ENCODE measurements around the gene VAMP8.

VAMP8 gene

GRCh38 chr2:85550486-85550885 lies 26.9 kb upstream of the VAMP8 start:
- DNase-seq (ENCODE audit: low read depth), result no peak
- H3K4me3 ChIP-seq (ENCODE audit: low read depth, low read length), result no peak overlapping the region
- TF ChIP-seq CTCF (IDR thresholded peaks at IDR 0.05; ENCODE audit: low read depth, low read length), result no peak
- no peak for TF ChIP-seq MYC (IDR thresholded peaks at IDR 0.05; ENCODE audit: low read depth, low read length)
- TF ChIP-seq MAX (IDR thresholded peaks at IDR 0.05; ENCODE audit: low read depth, low read length), result no peak
- TF ChIP-seq POLR2A (IDR thresholded peaks at IDR 0.05; ENCODE audit: extremely low read depth, insufficient read length), result no peak

- peak; percentile 89 for DNase-seq (ENCODE audit: low read depth)
Observed at GRCh38 chr2:85551698-85552678, 25.4 kb upstream of the VAMP8 start.

GRCh38 chr2:85553184-85553583 lies 24.2 kb upstream of the VAMP8 start:
- H3K4me3 ChIP-seq (ENCODE audit: low read depth, low read length), result no peak overlapping the region
- no peak for DNase-seq (ENCODE audit: low read depth)
- TF ChIP-seq MAX (IDR thresholded peaks at IDR 0.05; ENCODE audit: low read depth, low read length) (no peak), MYC (IDR thresholded peaks at IDR 0.05; ENCODE audit: low read depth, low read length) (no peak), POLR2A (IDR thresholded peaks at IDR 0.05; ENCODE audit: extremely low read depth, insufficient read length) (no peak), CTCF (IDR thresholded peaks at IDR 0.05; ENCODE audit: low read depth, low read length) (no peak)

More at GRCh38 chr2:85551698-85552678, 25.4 kb upstream of the VAMP8 start:
- no peak overlapping the region for H3K4me3 ChIP-seq (ENCODE audit: low read depth, low read length)
- TF ChIP-seq CTCF (IDR thresholded peaks at IDR 0.05; ENCODE audit: low read depth, low read length) (peak; percentile 95), POLR2A (IDR thresholded peaks at IDR 0.05; ENCODE audit: extremely low read depth, insufficient read length) (no peak)

- H3K4me3 ChIP-seq (ENCODE audit: low read depth, low read length), result no peak overlapping the region
- no peak for TF ChIP-seq CTCF (IDR thresholded peaks at IDR 0.05; ENCODE audit: low read depth, low read length)
- no peak for TF ChIP-seq MYC (IDR thresholded peaks at IDR 0.05; ENCODE audit: low read depth, low read length)
- TF ChIP-seq MAX (IDR thresholded peaks at IDR 0.05; ENCODE audit: low read depth, low read length), result no peak
- TF ChIP-seq POLR2A (IDR thresholded peaks at IDR 0.05; ENCODE audit: extremely low read depth, insufficient read length), result no peak
- DNase-seq (ENCODE audit: low read depth), result no peak
Observed at GRCh38 chr2:85554980-85555612, 22.3 kb upstream of the VAMP8 start.

- DNase-seq (ENCODE audit: low read depth), result no peak
- no peak for TF ChIP-seq MAX (IDR thresholded peaks at IDR 0.05; ENCODE audit: low read depth, low read length)
- TF ChIP-seq POLR2A (IDR thresholded peaks at IDR 0.05; ENCODE audit: extremely low read depth, insufficient read length), result no peak
- no peak for TF ChIP-seq CTCF (IDR thresholded peaks at IDR 0.05; ENCODE audit: low read depth, low read length)
- no peak for TF ChIP-seq MYC (IDR thresholded peaks at IDR 0.05; ENCODE audit: low read depth, low read length)
- H3K4me3 ChIP-seq (ENCODE audit: low read depth, low read length), result no peak overlapping the region
Observed at GRCh38 chr2:85557130-85557529, 20.3 kb upstream of the VAMP8 start.
